H1 (cell line): ENCODE results near the gene RDH5. TPM values are rescaled to one million over a fixed set of nuclear protein-coding genes. Genes with fewer than 3 reads are reported as not detected.

Experiments
- CTCF ChIA-PET: fragments of 300-600 bp; sonication (Branson Sonifier 250); formaldehyde crosslinking; loops from one replicate; lab custom pipeline; 2021; ENCODE audit not compliant: partially characterized antibody; lab: Charles Lee
- POLR2A ChIA-PET: fragments of 300-600 bp; sonication (Branson Sonifier 250); formaldehyde crosslinking; loops from one replicate; lab custom pipeline; 2021; ENCODE audit warnings: inconsistent platforms; ENCODE audit not compliant: partially characterized antibody; lab: Charles Lee
- DNase-seq, 2 experiments: peaks; one replicate each; pipeline versions ENCODE4 v3.0.0 to v3.0.0-alpha.2; 2010 to 2022; ENCODE audit warnings: low spot score in 2 of 2, low read depth in 1 of 2, mixed read lengths in 1 of 2
- FAIRE-seq: peaks from 2 replicates; lab custom pipeline; 2011; peaks lifted over from hg19 to GRCh38; lab: Jason Lieb, UNC
- H2AFZ ChIP-seq: 2 replicates; pipeline ENCODE4 v1.8.1; 2012; ENCODE audit warnings: low read length, inconsistent platforms
- H2AK5ac ChIP-seq: 2 replicates; pipeline ENCODE4 v1.6.1; 2013; ENCODE audit warnings: low read depth, low read length
- H2BK120ac ChIP-seq: replicated peaks from 2 replicates; pipeline ENCODE3; 2013; ENCODE audit warnings: low read depth, low read length, inconsistent platforms
- H2BK12ac ChIP-seq: 2 replicates; pipeline ENCODE4 v1.6.1; 2013; ENCODE audit warnings: low read depth, low read length
- H2BK15ac ChIP-seq: 2 replicates; pipeline ENCODE4 v1.6.1; 2013; ENCODE audit warnings: low read length
- H2BK20ac ChIP-seq: 2 replicates; pipeline ENCODE4 v1.6.1; 2013; ENCODE audit warnings: low read length
- H2BK5ac ChIP-seq: 2 replicates; pipeline ENCODE4 v1.6.1; 2013; ENCODE audit warnings: low read depth, low read length
- H3K14ac ChIP-seq: 2 replicates; pipeline ENCODE4 v1.6.1; 2013; ENCODE audit warnings: inconsistent platforms; ENCODE audit not compliant: insufficient read length
- H3K18ac ChIP-seq: 2 replicates; pipeline ENCODE4 v1.6.1; 2013; ENCODE audit warnings: low read length; ENCODE audit errors: extremely low read depth
- H3K23ac ChIP-seq: 2 replicates; pipeline ENCODE4 v1.6.1; 2013; ENCODE audit warnings: inconsistent platforms; ENCODE audit not compliant: insufficient read length
- H3K23me2 ChIP-seq: 2 replicates; pipeline ENCODE4 v1.6.1; 2013; ENCODE audit warnings: low read depth, low read length
- H3K27ac ChIP-seq: 2 replicates; pipeline ENCODE4 v1.6.1; 2011; ENCODE audit warnings: low read depth, low read length, inconsistent platforms
- H3K27me3 ChIP-seq, 4 experiments: replicated peaks in 1 of 4; 1 replicate in 1 of 4; 2 replicates in 3 of 4; pipeline versions ENCODE4 v1.6.1 to v1.8.1; 2011 to 2013; ENCODE audit warnings: low read length in 3 of 4, mild to moderate bottlenecking in 3 of 4, inconsistent platforms in 2 of 4, mixed read lengths in 2 of 4, moderate library complexity in 1 of 4; ENCODE audit not compliant: control insufficient read depth in 3 of 4, insufficient read depth in 3 of 4; ENCODE audit errors: extremely low read depth in 1 of 4
- H3K36me3 ChIP-seq, 4 experiments: 2 replicates each; pipeline versions ENCODE4 v1.6.1 to v1.8.1; 2011 to 2013; ENCODE audit warnings: mild to moderate bottlenecking in 4 of 4, low read length in 3 of 4, moderate library complexity in 2 of 4, control low read depth in 1 of 4, inconsistent platforms in 1 of 4; ENCODE audit not compliant: insufficient read depth in 4 of 4, control insufficient read depth in 2 of 4
- H3K4ac ChIP-seq: replicated peaks from 2 replicates; pipeline ENCODE3; 2013; ENCODE audit warnings: low read length, low read depth, mixed read lengths, inconsistent platforms; ENCODE audit not compliant: insufficient read length
- H3K4me1 ChIP-seq, 4 experiments: replicated peaks in 1 of 4; 1 replicate in 1 of 4; 2 replicates in 3 of 4; pipeline versions ENCODE4 v1.6.1 to v1.8.1; 2011 to 2013; ENCODE audit warnings: low read length in 3 of 4, inconsistent platforms in 2 of 4, mixed read lengths in 1 of 4; ENCODE audit not compliant: insufficient read depth in 4 of 4, control insufficient read depth in 3 of 4
- H3K4me2 ChIP-seq, 2 experiments: 2 replicates each; pipeline versions ENCODE4 v1.6.1 to v1.8.1; 2011 to 2013; ENCODE audit warnings: low read depth in 2 of 2, low read length in 2 of 2, control low read depth in 1 of 2, inconsistent platforms in 1 of 2, mild to moderate bottlenecking in 1 of 2; ENCODE audit not compliant: insufficient read depth in 1 of 2
- H3K4me3 ChIP-seq, 4 experiments: fragments of 200-600, 300-600 bp in 1 of 4; sonication (generic), shearing (Covaris generic), sonication (Bioruptor Twin) in 1 of 4; 2 replicates each; pipeline versions ENCODE4 v1.5.1 to v1.8.1; 2011 to 2016; ENCODE audit warnings: low read length in 4 of 4, low read depth in 3 of 4, control low read depth in 2 of 4, inconsistent platforms in 2 of 4, mild to moderate bottlenecking in 2 of 4, mixed read lengths in 1 of 4, moderate library complexity in 1 of 4; ENCODE audit not compliant: insufficient read depth in 2 of 4; ENCODE audit errors: extremely low read depth in 1 of 4
- H3K56ac ChIP-seq: replicated peaks from 2 replicates; pipeline ENCODE3; 2013; ENCODE audit warnings: low read depth, mild to moderate bottlenecking, mixed read lengths, low read length, inconsistent platforms; ENCODE audit not compliant: insufficient read length
- H3K79me1 ChIP-seq: 2 replicates; pipeline ENCODE4 v1.6.1; 2013; ENCODE audit warnings: low read depth, low read length, control low read depth
- H3K79me2 ChIP-seq, 2 experiments: 2 replicates each; pipeline versions ENCODE4 v1.6.1 to v1.8.1; 2012 to 2013; ENCODE audit warnings: low read length in 2 of 2, mild to moderate bottlenecking in 2 of 2, inconsistent platforms in 1 of 2; ENCODE audit not compliant: insufficient read depth in 2 of 2, control insufficient read depth in 1 of 2
- H3K9ac ChIP-seq, 4 experiments: replicated peaks in 1 of 4; 1 replicate in 1 of 4; 2 replicates in 3 of 4; pipeline versions ENCODE4 v1.6.1 to v1.8.1; 2011 to 2013; ENCODE audit warnings: low read depth in 3 of 4, low read length in 3 of 4, control low read depth in 2 of 4, mild to moderate bottlenecking in 2 of 4, moderate library complexity in 2 of 4, inconsistent platforms in 1 of 4; ENCODE audit errors: extremely low read depth in 1 of 4
- H3K9me3 ChIP-seq, 2 experiments: 2 replicates each; pipeline versions ENCODE4 v1.6.1 to v1.8.1; 2012 to 2013; ENCODE audit warnings: mild to moderate bottlenecking in 2 of 2, moderate library complexity in 2 of 2, control low read depth in 1 of 2, inconsistent platforms in 1 of 2, low read depth in 1 of 2, low read length in 1 of 2, mixed read lengths in 1 of 2; ENCODE audit not compliant: insufficient read depth in 2 of 2
- H4K20me1 ChIP-seq, 2 experiments: replicated peaks in 1 of 2; 2 replicates each; pipeline versions ENCODE3 to v1.8.1; 2011 to 2013; ENCODE audit warnings: inconsistent platforms in 2 of 2, low read length in 2 of 2, mild to moderate bottlenecking in 1 of 2; ENCODE audit not compliant: insufficient read depth in 2 of 2, control insufficient read depth in 1 of 2
- H4K5ac ChIP-seq: 2 replicates; pipeline ENCODE4 v1.6.1; 2013; ENCODE audit warnings: low read length, low read depth, mixed read lengths, inconsistent platforms; ENCODE audit not compliant: insufficient read length
- H4K8ac ChIP-seq: 2 replicates; pipeline ENCODE4 v1.8.0; 2013; ENCODE audit warnings: mild to moderate bottlenecking, moderate library complexity, low read length, inconsistent platforms; ENCODE audit not compliant: insufficient read depth; ENCODE audit errors: extremely low read depth
- H4K91ac ChIP-seq: replicated peaks from 2 replicates; pipeline ENCODE3; 2013; ENCODE audit warnings: low read length, mixed read lengths, inconsistent platforms; ENCODE audit not compliant: insufficient read length
- ASH2L ChIP-seq: fragments of 200-600, 300-600 bp; sonication (generic); IDR thresholded peaks from one replicate; pipeline ENCODE4 v1.7.1; 2017; ENCODE audit warnings: low read length
- ATF2 ChIP-seq: IDR thresholded peaks from 2 replicates; pipeline ENCODE4 v1.6.1; 2012; ENCODE audit warnings: low read length, inconsistent platforms
- BACH1 ChIP-seq: IDR thresholded peaks from 2 replicates; pipeline ENCODE4 v1.6.1; 2012; ENCODE audit warnings: low read length, improper control_type of control experiment
- MAFK ChIP-seq: IDR thresholded peaks from 2 replicates; pipeline ENCODE4 v1.6.1; 2012; ENCODE audit warnings: low read depth, mild to moderate bottlenecking, improper control_type of control experiment, low read length
- POLR2A ChIP-seq, 2 experiments: IDR thresholded peaks; 1 replicate in 1 of 2; 2 replicates in 1 of 2; pipeline ENCODE4 v1.6.1; 2011; ENCODE audit warnings: low read depth in 2 of 2, low read length in 2 of 2, mild to moderate bottlenecking in 2 of 2; ENCODE audit errors: control extremely low read depth in 1 of 2
- POU5F1 ChIP-seq: IDR thresholded peaks from 2 replicates; pipeline ENCODE4 v1.6.1; 2011; ENCODE audit warnings: low read depth, mild to moderate bottlenecking, low read length, moderate library complexity
- RAD21 ChIP-seq, 2 experiments: IDR thresholded peaks in 1 of 2; conservative IDR thresholded peaks in 1 of 2; 2 replicates each; pipeline ENCODE4 v1.6.1; 2011; ENCODE audit warnings: low read depth in 2 of 2, low read length in 2 of 2, improper control_type of control experiment in 1 of 2, inconsistent platforms in 1 of 2, mild to moderate bottlenecking in 1 of 2, moderate library complexity in 1 of 2
- SP1 ChIP-seq: IDR thresholded peaks from 2 replicates; pipeline ENCODE4 v1.6.1; 2011; ENCODE audit warnings: low read depth, low read length
- SP4 ChIP-seq: IDR thresholded peaks from 2 replicates; pipeline ENCODE4 v1.6.1; 2012; ENCODE audit warnings: low read length, inconsistent platforms
- TCF12 ChIP-seq: IDR thresholded peaks from 2 replicates; pipeline ENCODE4 v1.6.1; 2011; ENCODE audit warnings: low read depth, mild to moderate bottlenecking, low read length
- WGBS, 2 experiments: shearing (Covaris generic) in 1 of 2; methylation state at CpG; one replicate each; pipeline versions ENCODE4 v1.1.6 to v1.1.7; 2013 to 2015; ENCODE audit warnings: low lambda C conversion rate in 2 of 2, mixed read lengths in 2 of 2, inconsistent platforms in 1 of 2, low coverage in 1 of 2, missing lambda C conversion rate in 1 of 2; ENCODE audit not compliant: insufficient replicate concordance in 2 of 2, insufficient coverage in 1 of 2, insufficient read length in 1 of 2; ENCODE audit errors: extremely low coverage in 1 of 2, missing lambda C conversion rate in 1 of 2; 5-methylcytosine and 5-hydroxymethylcytosine counted together
- polyA plus RNA-seq, 7 experiments: library from polyadenylated mRNA; depleted of rRNA in 3 of 7; stranded (reverse) in 5 of 7; unstranded in 2 of 7; fragments of >200 nt in 5 of 7; fragments of 200-250 nt in 2 of 7; gene quantifications; 1 replicate in 5 of 7; 2 replicates in 1 of 7; 4 replicates in 1 of 7; pipeline versions ENCODE4 v1.2.1 to v1.2.3, GENCODE V29; 2011 to 2013; ENCODE audit warnings: missing spikeins in 2 of 7, mixed read lengths in 2 of 7
- total RNA-seq: library from RNA; stranded (reverse); fragmentation: NEBNext Ultra II Directional; extraction: Animal tissue kit (Norgen Biotek cat#: 25700); gene quantifications from 2 replicates; pipeline ENCODE4 v1.2.1, GENCODE V29; 2021

The RDH5 gene
- total and polyA plus RNA-seq, 2 of the 8 experiments (the other 6 are each of a cell fraction or from before 2014, with no cell fraction given) = 4.2 to 6.0 TPM

DNA sequence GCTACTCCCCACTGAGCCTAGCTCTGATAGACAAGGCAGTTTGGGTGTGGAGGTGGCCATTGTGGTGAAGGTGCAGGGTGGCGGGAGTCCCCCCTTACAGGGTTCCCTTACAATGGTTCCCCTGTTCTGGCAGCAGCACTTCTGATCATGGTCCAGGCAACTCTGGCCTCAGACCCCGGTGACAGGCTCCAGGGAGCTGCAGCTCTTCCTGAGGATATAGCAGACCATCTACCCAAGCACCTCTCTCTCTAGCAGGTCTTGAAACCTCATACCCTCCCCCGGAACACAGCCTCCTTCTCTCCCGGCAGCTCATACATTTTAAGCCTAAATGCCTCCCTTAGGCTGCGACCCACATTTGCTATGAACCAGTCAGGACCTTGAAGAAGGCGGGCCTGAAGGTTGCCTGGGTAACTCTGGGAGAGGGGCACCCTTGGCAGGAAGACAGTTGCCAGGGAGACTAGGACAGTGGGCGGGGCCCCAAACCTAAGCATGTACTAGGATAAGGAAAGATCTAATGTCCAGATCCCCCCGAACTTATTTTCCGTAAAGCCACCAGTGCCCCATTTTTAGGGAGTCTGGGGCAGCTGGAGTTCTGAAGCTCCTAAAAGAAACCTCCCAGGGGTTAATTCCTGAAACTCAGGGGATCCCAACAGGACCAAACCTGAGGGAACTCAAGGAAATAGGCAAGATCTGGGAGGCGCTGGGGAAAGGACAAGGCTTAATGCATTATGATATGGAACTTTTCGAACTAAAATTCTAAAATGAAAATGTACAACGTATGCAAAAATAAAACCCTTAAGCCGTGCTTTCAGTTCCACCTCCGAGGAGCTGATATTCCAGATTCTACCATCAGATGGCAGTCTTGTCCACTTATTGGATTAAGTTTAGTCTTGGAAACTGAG is 18.2 kb downstream of the RDH5 start:
- H3K79me2 ChIP-seq = no peaks in the 10 kb centered on the region; a peak in 1 of 4 replicates
- H4K5ac ChIP-seq = peak overlapping the region; percentile 25
- ChIA-PET CTCF (interaction anchor here (0.6 to 11.1 kb wide), 60 partner anchors 9 to 1847 kb away, joined by 3 to 229 read pairs (median 5); partner anchors contain the start of genes BLOC1S1, CD63, DNAJC14 and ITGA7), POLR2A (interaction anchor here (0.6 to 34.1 kb wide), 22 partner anchors 9 to 341 kb away, joined by 3 to 809 read pairs (median 4); partner anchors contain the start of genes BLOC1S1, CD63, DGKA and DNAJC14)
- H3K14ac ChIP-seq = no peak overlapping the region
- no peak overlapping the region for H2BK15ac ChIP-seq
- WGBS, 2 experiments = 2% methylated on average over 14 of the region's 14 CpGs; no CpG with 5 or more reads in 1 of the 2 experiments
- H3K23me2 ChIP-seq = peaks cover 8% of the 10 kb centered on the region
- H3K18ac ChIP-seq = peak overlapping the region; percentile 68
- H2BK5ac ChIP-seq = peak overlapping the region; percentile 84
- peak; percentile 69 for FAIRE-seq
- H4K8ac ChIP-seq = no peak overlapping the region
- no peak overlapping the region for H2BK20ac ChIP-seq
- no peak overlapping the region for H2BK120ac ChIP-seq
- H3K4me3 ChIP-seq = peak overlapping the region; percentile 45 to 65 (median 56)
- no peak overlapping the region for H3K23ac ChIP-seq
- H3K36me3 ChIP-seq = no peaks in the 10 kb centered on the region
- H3K9me3 ChIP-seq = no peaks in the 10 kb centered on the region
- peak overlapping the region; percentile 46; the same call in 1 of the 2 replicates for H3K27ac ChIP-seq
- peaks cover 2 to 23% (median 10%) of the 10 kb centered on the region in 4 experiments; a peak in 6 of 7 replicates for H3K4me1 ChIP-seq
- no peaks in the 10 kb centered on the region for H4K20me1 ChIP-seq
- peak overlapping the region; percentile 88 for H2AFZ ChIP-seq
- H3K56ac ChIP-seq = peak overlapping the region; percentile 48
- no peaks in the 10 kb centered on the region for H3K27me3 ChIP-seq
- H3K4ac ChIP-seq = no peak overlapping the region
- no peaks in the 10 kb centered on the region for H3K79me1 ChIP-seq
- H4K91ac ChIP-seq = no peak overlapping the region
- H2AK5ac ChIP-seq = no peak overlapping the region
- no peak overlapping the region for H2BK12ac ChIP-seq
- DNase-seq = peak in 1 of 2 experiments; percentile 88
- H3K9ac ChIP-seq = peak overlapping the region in 3 of 4 experiments; percentile 29 to 38 (median 33); a peak in 6 of 7 replicates
- peak overlapping the region; percentile 77 to 86 for H3K4me2 ChIP-seq
- peak; percentile 52 for TF ChIP-seq ASH2L
- no peak for TF ChIP-seq BACH1
- TF ChIP-seq POU5F1 = no peak
- 0 out of 2 replicates have a peak, but pooled peaks have one; percentile 15 for TF ChIP-seq MAFK
- TF ChIP-seq TCF12 = no peak
- TF ChIP-seq RAD21 (IDR thresholded peaks at IDR 0.05 in 1 of 2, conservative IDR thresholded peaks at IDR 0.05 in 1 of 2; ENCODE audit: low read depth in 2 of 2, low read length in 2 of 2) = peak; percentile 91 to 92
- TF ChIP-seq SP1 = peak; percentile 57; the same call in 1 of the 2 replicates
- no peak for TF ChIP-seq ATF2
- peak; percentile 50; the same call in 1 of the 2 replicates for TF ChIP-seq SP4
- TF ChIP-seq POLR2A (IDR thresholded peaks at IDR 0.05; ENCODE audit: control extremely low read depth in 1 of 2, low read depth in 2 of 2, low read length in 2 of 2) = peak in 1 of 2 experiments; percentile 61; a peak in 2 of 3 replicates
